ENCODE measurements around the gene STAG3. TPM values are rescaled to one million over a fixed set of nuclear protein-coding genes. Genes with fewer than 3 reads are reported as not detected.
"Not testable (repeated sequence)": the region's sequence is repeated elsewhere in the genome, so short reads cannot be mapped to it uniquely, and the experiment has no call there.

Gene STAG3
- total and polyA plus RNA-seq, 4 donors: 2.0 to 2.8 (median 2.1) TPM

DNA sequence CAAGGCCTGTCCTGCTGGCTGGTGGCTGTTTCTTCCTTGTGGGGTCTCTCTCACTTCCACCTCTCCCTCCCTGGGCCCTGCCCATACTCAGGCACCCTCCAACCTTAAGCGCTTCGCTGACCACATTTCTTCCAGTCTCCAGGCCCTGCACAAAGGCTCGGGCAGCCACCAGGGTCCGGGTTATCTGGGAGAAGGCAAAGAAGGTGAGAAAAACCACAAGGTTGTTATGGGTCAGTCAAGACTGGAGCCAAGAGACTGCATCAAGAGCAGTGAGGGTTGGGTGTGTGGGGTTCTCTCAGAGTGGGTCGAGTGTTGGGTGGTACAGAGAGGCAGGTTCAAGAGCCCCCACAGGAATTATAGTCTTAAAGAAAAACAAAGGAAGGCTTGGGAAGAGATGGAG is 3.1 kb upstream of the STAG3 start:
- no peaks in the 10 kb centered on the region for H3K9me3 ChIP-seq (ENCODE audit: control insufficient read depth in 4 of 4, insufficient read depth in 3 of 4, low read length in 3 of 4)
- ATAC-seq (ENCODE audit: insufficient read depth, low FRiP score) (no peak), DNase-seq (no peak)
- H3K27me3 ChIP-seq (ENCODE audit: control insufficient read depth in 3 of 3, insufficient read depth in 3 of 3, low read length in 2 of 3): no peaks in the 10 kb centered on the region
- peaks cover 0 to 7% (median 0%) of the 10 kb centered on the region in 5 donors for H3K4me1 ChIP-seq (ENCODE audit: control insufficient read depth in 5 of 5, insufficient read depth in 5 of 5, low read length in 5 of 5)
- no peak overlapping the region for H3K27ac ChIP-seq (ENCODE audit: low read depth in 1 of 2, low read length in 1 of 2)
- TF ChIP-seq, protein P1, sequence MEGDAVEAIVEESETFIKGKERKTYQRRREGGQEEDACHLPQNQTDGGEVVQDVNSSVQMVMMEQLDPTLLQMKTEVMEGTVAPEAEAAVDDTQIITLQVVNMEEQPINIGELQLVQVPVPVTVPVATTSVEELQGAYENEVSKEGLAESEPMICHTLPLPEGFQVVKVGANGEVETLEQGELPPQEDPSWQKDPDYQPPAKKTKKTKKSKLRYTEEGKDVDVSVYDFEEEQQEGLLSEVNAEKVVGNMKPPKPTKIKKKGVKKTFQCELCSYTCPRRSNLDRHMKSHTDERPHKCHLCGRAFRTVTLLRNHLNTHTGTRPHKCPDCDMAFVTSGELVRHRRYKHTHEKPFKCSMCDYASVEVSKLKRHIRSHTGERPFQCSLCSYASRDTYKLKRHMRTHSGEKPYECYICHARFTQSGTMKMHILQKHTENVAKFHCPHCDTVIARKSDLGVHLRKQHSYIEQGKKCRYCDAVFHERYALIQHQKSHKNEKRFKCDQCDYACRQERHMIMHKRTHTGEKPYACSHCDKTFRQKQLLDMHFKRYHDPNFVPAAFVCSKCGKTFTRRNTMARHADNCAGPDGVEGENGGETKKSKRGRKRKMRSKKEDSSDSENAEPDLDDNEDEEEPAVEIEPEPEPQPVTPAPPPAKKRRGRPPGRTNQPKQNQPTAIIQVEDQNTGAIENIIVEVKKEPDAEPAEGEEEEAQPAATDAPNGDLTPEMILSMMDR (IDR thresholded peaks at IDR 0.05; ENCODE audit: control extremely low read depth, extremely low read depth): no peak
- H3K9ac ChIP-seq (ENCODE audit: insufficient read depth in 1 of 2, low read length in 2 of 2): no peak overlapping the region
- no peak overlapping the region for H3K4me3 ChIP-seq
- no peaks in the 10 kb centered on the region for H3K36me3 ChIP-seq (ENCODE audit: control insufficient read depth in 4 of 4, insufficient read depth in 4 of 4, low read length in 4 of 4)
- WGBS, 2 donors: 91 to 93% methylated on average over 5 of the region's 5 CpGs

DNA sequence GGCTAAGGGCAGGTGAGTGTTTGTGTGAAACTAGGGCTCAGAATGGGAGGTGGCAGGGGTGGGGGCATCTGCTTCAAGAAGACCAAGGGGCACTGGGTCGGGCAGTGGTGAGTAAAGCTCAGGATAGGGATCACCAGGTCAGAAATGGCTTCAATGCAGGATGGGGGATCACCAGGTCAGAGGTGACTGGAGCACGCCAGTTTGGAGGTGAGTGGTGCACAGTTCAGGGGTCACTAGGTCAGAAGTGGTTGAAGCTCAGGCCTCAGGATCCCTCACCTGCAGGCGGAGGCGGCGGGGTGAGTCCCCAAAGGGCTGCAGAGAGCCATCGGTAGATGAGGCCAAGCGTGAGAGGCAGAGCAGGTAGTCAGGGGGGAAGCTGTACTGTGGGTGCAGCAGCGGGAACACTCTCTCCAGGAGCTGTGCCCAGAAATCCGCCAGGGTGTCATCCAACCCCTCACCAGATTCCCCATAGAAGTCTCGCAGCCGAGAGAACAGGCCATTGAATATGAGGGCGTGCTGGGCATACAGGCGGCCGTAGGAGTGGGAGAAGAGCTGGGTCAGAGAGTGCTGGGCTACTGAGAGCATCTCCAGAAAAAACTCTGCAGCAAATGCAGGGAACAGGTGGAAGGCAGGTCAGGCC is 2.3 kb upstream of the STAG3 start:
- Histone ChIP-seq H3K36me3 (ENCODE audit: control insufficient read depth in 4 of 4, insufficient read depth in 4 of 4, low read length in 4 of 4) (no peaks in the 10 kb centered on the region), H3K4me3 (no peak overlapping the region), H3K9ac (ENCODE audit: insufficient read depth in 1 of 2, low read length in 2 of 2) (no peak overlapping the region), H3K27me3 (ENCODE audit: control insufficient read depth in 3 of 3, insufficient read depth in 3 of 3, low read length in 2 of 3) (no peaks in the 10 kb centered on the region), H3K4me1 (ENCODE audit: control insufficient read depth in 5 of 5, insufficient read depth in 5 of 5, low read length in 5 of 5) (peaks cover 0 to 7% (median 0%) of the 10 kb centered on the region in 5 donors), H3K9me3 (ENCODE audit: control insufficient read depth in 4 of 4, insufficient read depth in 3 of 4, low read length in 3 of 4) (no peaks in the 10 kb centered on the region), H3K27ac (ENCODE audit: low read depth in 1 of 2, low read length in 1 of 2) (no peak overlapping the region)
- WGBS, 2 donors: 96 to 97% methylated on average over 14 of the region's 14 CpGs
- peak in 1 of 3 donors; percentile 8 for DNase-seq
- no peak for ATAC-seq (ENCODE audit: insufficient read depth, low FRiP score)
- TF ChIP-seq, protein P1 (IDR thresholded peaks at IDR 0.05; ENCODE audit: control extremely low read depth, extremely low read depth): no peak

DNA sequence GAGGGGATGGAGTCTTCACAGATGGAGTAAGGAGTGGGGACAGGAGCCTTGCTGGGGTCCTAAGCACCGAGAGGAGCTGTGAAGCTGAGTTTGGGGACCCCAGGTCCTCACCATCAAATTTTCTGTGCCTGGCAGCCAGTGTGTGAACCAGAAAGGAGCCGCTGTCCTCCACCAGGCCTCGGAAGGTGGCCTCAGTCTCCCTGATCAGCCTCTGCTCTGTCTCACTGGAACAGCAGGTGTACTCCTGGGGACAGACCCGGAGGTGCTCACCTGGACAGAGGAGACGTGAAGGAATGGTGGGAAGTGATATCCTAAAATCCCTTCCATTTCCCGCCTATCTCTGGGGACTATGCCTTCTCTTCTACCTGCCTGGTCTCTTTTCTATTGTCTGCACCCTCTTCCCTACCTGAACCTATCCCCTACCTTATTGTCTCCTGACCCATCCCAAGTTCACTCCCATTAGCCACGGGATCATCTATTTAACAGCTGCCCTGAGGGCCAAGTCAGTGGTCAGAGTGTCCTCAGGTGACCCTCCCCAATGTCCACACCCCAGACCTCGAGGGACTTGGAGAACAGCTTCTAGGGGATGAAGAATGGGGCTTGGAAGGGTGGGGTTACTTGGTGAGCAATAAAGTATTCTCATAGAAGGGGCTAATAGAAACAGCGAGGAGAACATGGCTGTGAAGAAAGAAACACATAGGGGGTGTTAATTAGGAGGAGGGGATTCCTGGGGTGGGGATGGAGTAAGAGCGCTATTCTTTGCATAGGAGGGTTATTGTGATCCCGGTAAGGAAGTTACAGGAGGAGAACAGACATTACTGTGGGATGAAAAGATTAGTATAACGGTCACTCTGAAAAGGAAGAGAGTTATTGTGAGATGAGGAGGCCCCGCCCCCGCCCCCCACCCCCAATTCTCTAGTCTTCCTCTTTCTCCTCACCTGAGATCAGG is 1.3 kb upstream of the STAG3 start:
- 50 to 55% methylated on average over 14 of the region's 14 CpGs for WGBS, 2 donors
- peaks cover 0 to 7% (median 0%) of the 10 kb centered on the region in 5 donors for H3K4me1 ChIP-seq (ENCODE audit: control insufficient read depth in 5 of 5, insufficient read depth in 5 of 5, low read length in 5 of 5)
- ATAC-seq (ENCODE audit: insufficient read depth, low FRiP score): no peak
- no peak overlapping the region for H3K27ac ChIP-seq (ENCODE audit: low read depth in 1 of 2, low read length in 1 of 2)
- H3K27me3 ChIP-seq (ENCODE audit: control insufficient read depth in 3 of 3, insufficient read depth in 3 of 3, low read length in 2 of 3): no peaks in the 10 kb centered on the region
- no peak overlapping the region for H3K9ac ChIP-seq (ENCODE audit: insufficient read depth in 1 of 2, low read length in 2 of 2)
- H3K9me3 ChIP-seq (ENCODE audit: control insufficient read depth in 4 of 4, insufficient read depth in 3 of 4, low read length in 3 of 4): no peaks in the 10 kb centered on the region
- peak overlapping the region; percentile 14 for H3K4me3 ChIP-seq
- no peaks in the 10 kb centered on the region for H3K36me3 ChIP-seq (ENCODE audit: control insufficient read depth in 4 of 4, insufficient read depth in 4 of 4, low read length in 4 of 4)
- TF ChIP-seq, protein P1 (IDR thresholded peaks at IDR 0.05; ENCODE audit: control extremely low read depth, extremely low read depth): no peak
- DNase-seq: peak in 1 of 3 donors; percentile 10

DNA sequence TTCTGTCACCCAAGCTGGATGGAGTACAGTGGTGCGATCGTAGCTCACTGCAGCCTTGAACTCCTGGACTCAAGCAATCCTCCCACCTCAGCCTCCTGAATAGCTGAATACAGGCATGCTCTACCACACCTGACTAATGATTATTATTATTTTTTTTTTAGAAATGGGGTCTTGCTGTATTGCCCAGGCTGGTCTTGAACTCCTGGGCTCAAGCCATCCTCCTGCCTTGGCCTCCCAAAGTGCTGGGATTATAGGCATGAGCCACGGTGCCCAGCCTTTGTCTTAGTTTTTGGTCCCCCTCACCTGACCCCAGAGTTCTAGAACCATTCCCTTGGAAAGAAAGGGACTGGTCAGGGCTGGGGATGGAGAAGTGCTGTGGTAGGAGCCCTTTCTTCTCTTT is 2.4 kb downstream of the STAG3 start:
- not testable (repeated sequence) for H3K9ac ChIP-seq (ENCODE audit: insufficient read depth in 1 of 2, low read length in 2 of 2); ATAC-seq (ENCODE audit: insufficient read depth, low FRiP score); H3K4me3 ChIP-seq; H3K27ac ChIP-seq (ENCODE audit: low read depth in 1 of 2, low read length in 1 of 2); H3K9me3 ChIP-seq (ENCODE audit: control insufficient read depth in 4 of 4, insufficient read depth in 3 of 4, low read length in 3 of 4); DNase-seq; H3K4me1 ChIP-seq (ENCODE audit: control insufficient read depth in 5 of 5, insufficient read depth in 5 of 5, low read length in 5 of 5); H3K27me3 ChIP-seq (ENCODE audit: control insufficient read depth in 3 of 3, insufficient read depth in 3 of 3, low read length in 2 of 3); H3K36me3 ChIP-seq (ENCODE audit: control insufficient read depth in 4 of 4, insufficient read depth in 4 of 4, low read length in 4 of 4)
- WGBS, 2 donors: 98 to 99% methylated on average over 3 of the region's 3 CpGs

DNA sequence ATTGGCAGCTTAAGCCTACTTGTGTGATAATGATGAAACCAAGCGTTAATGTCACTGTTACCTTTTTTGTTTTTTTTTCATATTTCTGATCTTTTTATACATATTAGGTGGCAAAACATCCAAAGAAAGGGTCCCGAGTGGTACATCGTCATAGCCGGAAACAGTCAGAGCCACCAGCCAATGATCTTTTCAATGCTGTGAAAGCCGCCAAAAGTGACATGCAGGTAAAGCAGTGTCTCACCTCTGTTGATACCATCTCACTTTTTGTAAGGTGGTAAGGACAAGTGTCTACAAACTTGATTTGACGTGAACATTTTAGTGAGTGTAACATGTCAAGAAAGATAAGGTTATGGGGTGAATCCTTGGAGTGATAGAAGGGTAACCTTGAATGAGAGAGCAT is 4.9 kb downstream of the STAG3 start:
- H3K36me3 ChIP-seq (ENCODE audit: control insufficient read depth in 4 of 4, insufficient read depth in 4 of 4, low read length in 4 of 4); H3K27ac ChIP-seq (ENCODE audit: low read depth in 1 of 2, low read length in 1 of 2); H3K9me3 ChIP-seq (ENCODE audit: control insufficient read depth in 4 of 4, insufficient read depth in 3 of 4, low read length in 3 of 4); DNase-seq; H3K4me1 ChIP-seq (ENCODE audit: control insufficient read depth in 5 of 5, insufficient read depth in 5 of 5, low read length in 5 of 5); H3K4me3 ChIP-seq; H3K9ac ChIP-seq (ENCODE audit: insufficient read depth in 1 of 2, low read length in 2 of 2); ATAC-seq (ENCODE audit: insufficient read depth, low FRiP score); H3K27me3 ChIP-seq (ENCODE audit: control insufficient read depth in 3 of 3, insufficient read depth in 3 of 3, low read length in 2 of 3): not testable (repeated sequence)
- 88% methylated on average over 6 of the region's 6 CpGs for WGBS, 2 donors

DNA sequence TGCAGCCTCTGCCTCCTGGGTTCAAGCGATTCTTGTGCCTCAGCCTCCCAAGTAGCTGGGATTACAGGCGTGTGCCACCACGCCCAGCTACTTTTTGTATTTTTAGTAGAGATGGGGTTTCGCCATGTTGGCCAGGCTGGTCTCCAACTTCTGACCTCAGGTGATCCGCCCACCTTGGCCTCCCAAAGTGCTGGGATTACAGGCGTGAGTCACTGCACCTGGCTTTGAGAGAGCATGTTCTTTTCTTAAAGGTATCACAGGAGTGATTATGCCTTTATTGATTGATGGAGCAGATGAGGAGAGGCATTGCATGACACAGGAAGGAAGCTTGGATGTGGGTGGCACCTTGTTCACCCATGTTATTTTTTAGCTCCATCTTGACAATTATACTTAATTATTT is 5.4 kb downstream of the STAG3 start:
- not testable (repeated sequence) for H3K9me3 ChIP-seq (ENCODE audit: control insufficient read depth in 4 of 4, insufficient read depth in 3 of 4, low read length in 3 of 4); H3K4me3 ChIP-seq; H3K9ac ChIP-seq (ENCODE audit: insufficient read depth in 1 of 2, low read length in 2 of 2); H3K4me1 ChIP-seq (ENCODE audit: control insufficient read depth in 5 of 5, insufficient read depth in 5 of 5, low read length in 5 of 5); H3K27ac ChIP-seq (ENCODE audit: low read depth in 1 of 2, low read length in 1 of 2); H3K36me3 ChIP-seq (ENCODE audit: control insufficient read depth in 4 of 4, insufficient read depth in 4 of 4, low read length in 4 of 4); H3K27me3 ChIP-seq (ENCODE audit: control insufficient read depth in 3 of 3, insufficient read depth in 3 of 3, low read length in 2 of 3); ATAC-seq (ENCODE audit: insufficient read depth, low FRiP score); DNase-seq
- 91 to 97% methylated on average over 6 of the region's 6 CpGs for WGBS, 2 donors
